ENCODE results near the gene FAM234A.

DNA sequence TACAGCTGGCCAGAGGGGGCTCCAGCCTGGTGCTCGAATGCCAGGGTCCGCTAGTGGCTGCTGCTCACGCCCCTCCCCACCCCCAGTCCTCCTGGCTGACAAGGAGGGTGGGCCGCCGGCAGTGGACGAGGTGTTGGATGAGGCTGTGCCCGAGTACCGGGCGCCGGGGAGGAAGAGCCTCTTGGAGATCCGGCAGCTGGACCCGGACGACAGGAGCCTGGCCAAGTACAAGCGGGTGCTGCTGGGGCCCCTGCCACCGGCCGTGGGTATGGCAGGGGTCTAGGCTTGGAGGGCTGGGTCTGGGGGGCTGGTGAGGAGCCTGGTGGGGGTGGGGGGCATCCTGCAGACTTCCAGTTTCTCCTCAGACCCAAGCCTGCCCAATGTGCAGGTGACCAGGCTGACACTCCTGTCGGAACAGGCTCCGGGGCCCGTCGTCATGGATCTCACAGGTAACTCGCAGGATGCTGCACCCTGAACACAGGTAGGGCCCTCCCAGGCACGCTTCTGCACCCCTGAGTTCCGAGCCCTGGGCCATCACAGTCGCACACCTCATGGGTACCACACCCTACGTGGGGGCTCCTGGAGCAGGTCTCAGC, 47.1 kb downstream of the FAM234A start:
- TF ChIP-seq EP300 (IDR thresholded peaks at IDR 0.05): no peak
- no peak for TF ChIP-seq CTCF (IDR thresholded peaks at IDR 0.05)
- TF ChIP-seq POLR2A (IDR thresholded peaks at IDR 0.05): no peak

Data from stomach (tissue), 4 donors.